ENCODE results near the gene PTGER1.

Gene PTGER1

DNA sequence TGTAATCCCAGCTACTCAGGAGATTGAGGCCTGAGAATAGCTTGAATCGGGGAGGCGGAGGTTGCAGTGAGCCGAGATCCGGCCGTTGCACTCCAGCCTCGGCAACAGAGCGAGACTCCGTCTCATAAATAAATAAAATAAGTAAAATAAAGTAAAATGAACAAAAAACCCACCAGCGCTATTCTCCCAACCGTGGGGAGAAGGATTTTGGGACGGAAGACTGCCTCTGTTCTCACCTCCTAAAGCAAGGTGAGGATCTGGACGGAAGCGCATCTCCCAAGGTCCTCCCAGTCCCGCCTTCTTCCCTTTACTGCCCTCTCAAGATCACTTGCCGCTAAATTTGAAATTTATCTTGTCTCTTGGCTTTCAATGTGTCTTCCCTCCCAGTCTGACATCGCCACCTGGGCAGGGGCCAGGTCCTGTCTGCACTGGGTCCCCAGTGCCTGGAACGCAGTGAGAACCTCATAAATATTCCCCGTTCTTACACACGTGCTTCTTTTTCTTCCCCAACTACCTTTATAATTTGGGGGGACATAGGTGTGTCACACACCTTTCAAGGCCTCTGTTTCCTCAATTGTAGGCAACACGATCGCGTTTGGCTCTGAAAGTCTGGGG lies 44.2 kb upstream of the PTGER1 start:
- Histone ChIP-seq H3K27ac (replicated peaks) (peak overlapping the region; percentile 81), H3K4me3 (replicated peaks; ENCODE audit: insufficient read depth, low read length) (no peak overlapping the region), H3K27me3 (ENCODE audit: insufficient read depth, poor library complexity, severe bottlenecking) (no peaks in the 10 kb centered on the region)
- TF ChIP-seq SPI1 (IDR thresholded peaks at IDR 0.05; ENCODE audit: borderline replicate concordance, low read depth) (no peak), GABPA (IDR thresholded peaks at IDR 0.05; ENCODE audit: low read depth) (no peak), POLR2AphosphoS5 (IDR thresholded peaks at IDR 0.05; ENCODE audit: low read depth) (no peak)
- TF ChIP-seq, protein P1, sequence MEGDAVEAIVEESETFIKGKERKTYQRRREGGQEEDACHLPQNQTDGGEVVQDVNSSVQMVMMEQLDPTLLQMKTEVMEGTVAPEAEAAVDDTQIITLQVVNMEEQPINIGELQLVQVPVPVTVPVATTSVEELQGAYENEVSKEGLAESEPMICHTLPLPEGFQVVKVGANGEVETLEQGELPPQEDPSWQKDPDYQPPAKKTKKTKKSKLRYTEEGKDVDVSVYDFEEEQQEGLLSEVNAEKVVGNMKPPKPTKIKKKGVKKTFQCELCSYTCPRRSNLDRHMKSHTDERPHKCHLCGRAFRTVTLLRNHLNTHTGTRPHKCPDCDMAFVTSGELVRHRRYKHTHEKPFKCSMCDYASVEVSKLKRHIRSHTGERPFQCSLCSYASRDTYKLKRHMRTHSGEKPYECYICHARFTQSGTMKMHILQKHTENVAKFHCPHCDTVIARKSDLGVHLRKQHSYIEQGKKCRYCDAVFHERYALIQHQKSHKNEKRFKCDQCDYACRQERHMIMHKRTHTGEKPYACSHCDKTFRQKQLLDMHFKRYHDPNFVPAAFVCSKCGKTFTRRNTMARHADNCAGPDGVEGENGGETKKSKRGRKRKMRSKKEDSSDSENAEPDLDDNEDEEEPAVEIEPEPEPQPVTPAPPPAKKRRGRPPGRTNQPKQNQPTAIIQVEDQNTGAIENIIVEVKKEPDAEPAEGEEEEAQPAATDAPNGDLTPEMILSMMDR (IDR thresholded peaks at IDR 0.05; ENCODE audit: insufficient read depth, low read length) = no peak
- TF ChIP-seq, protein P2, sequence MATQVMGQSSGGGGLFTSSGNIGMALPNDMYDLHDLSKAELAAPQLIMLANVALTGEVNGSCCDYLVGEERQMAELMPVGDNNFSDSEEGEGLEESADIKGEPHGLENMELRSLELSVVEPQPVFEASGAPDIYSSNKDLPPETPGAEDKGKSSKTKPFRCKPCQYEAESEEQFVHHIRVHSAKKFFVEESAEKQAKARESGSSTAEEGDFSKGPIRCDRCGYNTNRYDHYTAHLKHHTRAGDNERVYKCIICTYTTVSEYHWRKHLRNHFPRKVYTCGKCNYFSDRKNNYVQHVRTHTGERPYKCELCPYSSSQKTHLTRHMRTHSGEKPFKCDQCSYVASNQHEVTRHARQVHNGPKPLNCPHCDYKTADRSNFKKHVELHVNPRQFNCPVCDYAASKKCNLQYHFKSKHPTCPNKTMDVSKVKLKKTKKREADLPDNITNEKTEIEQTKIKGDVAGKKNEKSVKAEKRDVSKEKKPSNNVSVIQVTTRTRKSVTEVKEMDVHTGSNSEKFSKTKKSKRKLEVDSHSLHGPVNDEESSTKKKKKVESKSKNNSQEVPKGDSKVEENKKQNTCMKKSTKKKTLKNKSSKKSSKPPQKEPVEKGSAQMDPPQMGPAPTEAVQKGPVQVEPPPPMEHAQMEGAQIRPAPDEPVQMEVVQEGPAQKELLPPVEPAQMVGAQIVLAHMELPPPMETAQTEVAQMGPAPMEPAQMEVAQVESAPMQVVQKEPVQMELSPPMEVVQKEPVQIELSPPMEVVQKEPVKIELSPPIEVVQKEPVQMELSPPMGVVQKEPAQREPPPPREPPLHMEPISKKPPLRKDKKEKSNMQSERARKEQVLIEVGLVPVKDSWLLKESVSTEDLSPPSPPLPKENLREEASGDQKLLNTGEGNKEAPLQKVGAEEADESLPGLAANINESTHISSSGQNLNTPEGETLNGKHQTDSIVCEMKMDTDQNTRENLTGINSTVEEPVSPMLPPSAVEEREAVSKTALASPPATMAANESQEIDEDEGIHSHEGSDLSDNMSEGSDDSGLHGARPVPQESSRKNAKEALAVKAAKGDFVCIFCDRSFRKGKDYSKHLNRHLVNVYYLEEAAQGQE (IDR thresholded peaks at IDR 0.05; ENCODE audit: insufficient replicate concordance, low read depth) = no peak
- DNase-seq (ENCODE audit: low read depth in 1 of 2, low spot score in 1 of 2) = no peak

DNA sequence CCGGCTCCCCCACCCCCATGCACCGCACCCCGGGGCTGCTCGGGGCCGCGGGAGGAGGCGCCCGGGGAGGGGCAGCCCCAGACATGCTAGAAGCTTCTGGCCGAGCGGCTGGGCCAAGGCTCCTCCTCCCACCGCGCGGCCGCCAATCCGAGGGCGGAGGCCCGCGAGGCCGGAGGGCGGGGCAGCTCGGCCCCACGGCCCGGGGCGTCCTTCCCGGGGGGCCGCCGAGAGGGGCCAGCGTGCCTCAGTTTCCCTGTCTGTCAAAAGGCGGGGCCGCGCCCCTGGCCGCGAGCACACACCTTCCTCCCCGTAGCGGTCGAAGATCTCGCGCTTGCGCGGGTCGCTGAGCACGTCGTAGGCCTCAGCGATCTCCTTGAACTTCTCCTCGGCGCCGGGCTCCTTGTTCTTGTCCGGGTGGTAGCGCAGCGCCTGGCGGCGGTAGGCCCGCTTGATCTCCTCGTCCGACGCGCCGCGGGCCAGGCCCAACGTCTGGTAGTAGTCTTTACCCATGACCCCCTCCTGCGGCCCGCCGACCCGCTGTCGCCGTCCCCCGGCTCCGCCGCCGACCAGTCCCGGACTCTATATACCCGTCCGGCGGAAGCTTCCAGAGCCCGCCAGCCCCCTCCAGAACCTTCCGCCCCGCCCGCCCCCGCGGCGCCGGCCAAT lies 42.8 kb upstream of the PTGER1 start, which contains the start of gene DNAJB1:
DNAJB1 (minus strand) TSS at position 558 of the 666 bp plus-strand sequence; CDS start at position 510, 48 bp downstream.
- peak in 1 of 2 experiments; percentile 63 for DNase-seq (ENCODE audit: low read depth in 1 of 2, low spot score in 1 of 2)
- TF ChIP-seq, protein P2 (IDR thresholded peaks at IDR 0.05; ENCODE audit: insufficient replicate concordance, low read depth) = peak; percentile 30
- no peak for TF ChIP-seq SPI1 (IDR thresholded peaks at IDR 0.05; ENCODE audit: borderline replicate concordance, low read depth)
- TF ChIP-seq POLR2AphosphoS5 (IDR thresholded peaks at IDR 0.05; ENCODE audit: low read depth) = peak; percentile 82; the same call in 1 of the 2 replicates
- peak within 1 kb of the TSS; percentile 78 for H3K4me3 ChIP-seq (replicated peaks; ENCODE audit: insufficient read depth, low read length)
- H3K27ac ChIP-seq (replicated peaks) = peak within 1 kb of the TSS; percentile 95
- H3K27me3 ChIP-seq (ENCODE audit: insufficient read depth, poor library complexity, severe bottlenecking) = no peaks in the 10 kb centered on the region

DNA sequence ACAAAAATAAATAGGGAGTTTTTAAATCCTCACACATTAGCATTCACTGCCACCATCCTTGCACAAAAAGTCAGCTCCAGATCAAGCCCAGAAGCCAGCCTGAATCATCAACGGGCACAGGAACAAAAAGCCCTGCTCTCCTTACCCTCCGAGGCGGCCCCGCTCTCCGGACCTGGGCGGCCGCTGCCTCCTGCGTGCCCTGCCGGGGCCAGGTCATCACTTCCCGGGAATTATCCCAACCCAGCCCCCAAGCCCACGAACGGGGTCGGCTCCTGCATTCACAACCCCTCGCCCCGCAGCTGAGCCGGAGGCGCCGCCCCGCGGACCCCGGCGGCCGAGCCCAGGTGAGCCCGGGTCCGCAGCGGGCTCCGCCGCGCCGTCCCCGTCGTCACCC lies 42.3 kb upstream of the PTGER1 start:
- TF ChIP-seq, protein P2 (IDR thresholded peaks at IDR 0.05; ENCODE audit: insufficient replicate concordance, low read depth) = no peak
- TF ChIP-seq POLR2AphosphoS5 (IDR thresholded peaks at IDR 0.05; ENCODE audit: low read depth) = no peak
- TF ChIP-seq GABPA (IDR thresholded peaks at IDR 0.05; ENCODE audit: low read depth) = no peak
- TF ChIP-seq SPI1 (IDR thresholded peaks at IDR 0.05; ENCODE audit: borderline replicate concordance, low read depth) = no peak
- TF ChIP-seq, protein P1 (IDR thresholded peaks at IDR 0.05; ENCODE audit: insufficient read depth, low read length) = no peak
- DNase-seq (ENCODE audit: low read depth in 1 of 2, low spot score in 1 of 2) = no peak
- Histone ChIP-seq H3K4me3 (replicated peaks; ENCODE audit: insufficient read depth, low read length) (peak overlapping the region; percentile 78), H3K27me3 (ENCODE audit: insufficient read depth, poor library complexity, severe bottlenecking) (no peaks in the 10 kb centered on the region), H3K27ac (replicated peaks) (peak overlapping the region; percentile 52; the same call in 1 of the 2 replicates)
